T-helper 17 cell (primary cell): ENCODE results near the gene POLR3A. TPM values are rescaled to one million over a fixed set of nuclear protein-coding genes. Genes with fewer than 3 reads are reported as not detected.

Experiments
- ATAC-seq: fragments of 150-1000 bp; cut with Tn5 transposase; 2 replicates; pipeline ENCODE4 v1.10.0; 2021; ENCODE audit warnings: mild to moderate bottlenecking, moderate library complexity
- DNase-seq, 3 donors: peaks; one replicate each; pipeline versions ENCODE4 v3.0.0 to v3.0.0-alpha.2; 2020 to 2021
- H3K9me3 ChIP-seq: one replicate; pipeline ENCODE4 v1.7.0; 2013; ENCODE audit warnings: low read length, mild to moderate bottlenecking; ENCODE audit not compliant: control insufficient read depth, poor library complexity, severe bottlenecking
- H3K27ac Mint-ChIP-seq: one replicate; pipeline ENCODE4 v1.8.0; 2022; ENCODE audit warnings: mild to moderate bottlenecking, moderate library complexity, mixed read lengths
- H3K27me3 Mint-ChIP-seq: one replicate; pipeline ENCODE4 v1.8.0; 2022; ENCODE audit warnings: mixed read lengths
- H3K36me3 Mint-ChIP-seq: one replicate; pipeline ENCODE4 v1.8.0; 2022; ENCODE audit warnings: low read depth, mixed read lengths
- H3K4me1 Mint-ChIP-seq: one replicate; pipeline ENCODE4 v1.8.0; 2022; ENCODE audit warnings: mild to moderate bottlenecking, mixed read lengths
- H3K4me3 Mint-ChIP-seq: one replicate; pipeline ENCODE4 v1.8.0; 2022; ENCODE audit warnings: mild to moderate bottlenecking, moderate library complexity, mixed read lengths
- total RNA-seq, 4 donors: library from RNA in 2 of 4; stranded (reverse) in 2 of 4; gene quantifications; one replicate each; pipeline ENCODE4 v1.2.3 and lab custom pipeline; 2022 to 2026

The POLR3A gene
- total RNA-seq, 2 donors from 2014 or later, result 10.9 to 12.0 TPM

GRCh38 chr10:77962350-77963146, 66.8 kb downstream of the POLR3A start:
- ATAC-seq, result no peak
- DNase-seq, result no peak
- no peak overlapping the region for H3K4me3 Mint-ChIP-seq
- no peaks in the 10 kb centered on the region for H3K36me3 Mint-ChIP-seq
- H3K4me1 Mint-ChIP-seq, result no peaks in the 10 kb centered on the region
- no peaks in the 10 kb centered on the region for H3K9me3 ChIP-seq
- H3K27ac Mint-ChIP-seq, result no peak overlapping the region
- peaks cover 4% of the 10 kb centered on the region for H3K27me3 Mint-ChIP-seq

GRCh38 chr10:77961668-77962067, 67.6 kb downstream of the POLR3A start:
- H3K4me1 Mint-ChIP-seq, result no peaks in the 10 kb centered on the region
- DNase-seq (no peak), ATAC-seq (no peak)
- H3K36me3 Mint-ChIP-seq, result no peaks in the 10 kb centered on the region
- no peak overlapping the region for H3K4me3 Mint-ChIP-seq
- no peak overlapping the region for H3K27ac Mint-ChIP-seq
- H3K27me3 Mint-ChIP-seq, result peaks cover 4% of the 10 kb centered on the region
- no peaks in the 10 kb centered on the region for H3K9me3 ChIP-seq

GRCh38 chr10:77960829-77961329, 68.4 kb downstream of the POLR3A start:
- Mint-ChIP-seq H3K4me3 (no peak overlapping the region), H3K27me3 (peaks cover 4% of the 10 kb centered on the region), H3K4me1 (no peaks in the 10 kb centered on the region), H3K27ac (no peak overlapping the region), H3K36me3 (no peaks in the 10 kb centered on the region)
- ATAC-seq (no peak), DNase-seq (no peak)
- H3K9me3 ChIP-seq, result no peaks in the 10 kb centered on the region

- no peak for ATAC-seq
- H3K36me3 Mint-ChIP-seq, result no peaks in the 10 kb centered on the region
- H3K4me1 Mint-ChIP-seq, result no peaks in the 10 kb centered on the region
- no peak overlapping the region for H3K4me3 Mint-ChIP-seq
- no peaks in the 10 kb centered on the region for H3K9me3 ChIP-seq
- H3K27ac Mint-ChIP-seq, result no peak overlapping the region
- DNase-seq, result no peak
- H3K27me3 Mint-ChIP-seq, result peaks cover 4% of the 10 kb centered on the region
Measured at GRCh38 chr10:77959887-77960455, 69.3 kb downstream of the POLR3A start.

GRCh38 chr10:77959384-77959783, 69.9 kb downstream of the POLR3A start:
- DNase-seq (no peak), ATAC-seq (no peak)
- H3K27me3 Mint-ChIP-seq, result peaks cover 4% of the 10 kb centered on the region
- no peak overlapping the region for H3K27ac Mint-ChIP-seq
- no peaks in the 10 kb centered on the region for H3K36me3 Mint-ChIP-seq
- no peak overlapping the region for H3K4me3 Mint-ChIP-seq
- H3K9me3 ChIP-seq, result no peaks in the 10 kb centered on the region
- H3K4me1 Mint-ChIP-seq, result no peaks in the 10 kb centered on the region

GRCh38 chr10:77955136-77955535, 74.2 kb downstream of the POLR3A start:
- Mint-ChIP-seq H3K27ac (no peak overlapping the region), H3K4me3 (no peak overlapping the region), H3K4me1 (no peaks in the 10 kb centered on the region), H3K27me3 (no peaks in the 10 kb centered on the region), H3K36me3 (no peaks in the 10 kb centered on the region)
- ATAC-seq, result no peak
- DNase-seq, result no peak
- H3K9me3 ChIP-seq, result no peaks in the 10 kb centered on the region

- no peak overlapping the region for H3K4me3 Mint-ChIP-seq
- peaks cover 22% of the 10 kb centered on the region for H3K27me3 Mint-ChIP-seq
- ATAC-seq (no peak), DNase-seq (no peak)
- H3K36me3 Mint-ChIP-seq, result no peaks in the 10 kb centered on the region
- no peak overlapping the region for H3K27ac Mint-ChIP-seq
- H3K4me1 Mint-ChIP-seq, result no peaks in the 10 kb centered on the region
- no peaks in the 10 kb centered on the region for H3K9me3 ChIP-seq
Measured at GRCh38 chr10:77949167-77949566, 80.1 kb downstream of the POLR3A start.

GRCh38 chr10:77946084-77946483, 83.2 kb downstream of the POLR3A start:
- no peaks in the 10 kb centered on the region for H3K9me3 ChIP-seq
- no peak overlapping the region for H3K27ac Mint-ChIP-seq
- no peaks in the 10 kb centered on the region for H3K36me3 Mint-ChIP-seq
- H3K27me3 Mint-ChIP-seq, result peaks cover 29% of the 10 kb centered on the region
- H3K4me1 Mint-ChIP-seq, result no peaks in the 10 kb centered on the region
- ATAC-seq (no peak), DNase-seq (no peak)
- H3K4me3 Mint-ChIP-seq, result no peak overlapping the region

- no peaks in the 10 kb centered on the region for H3K9me3 ChIP-seq
- Mint-ChIP-seq H3K27ac (no peak overlapping the region), H3K4me1 (no peaks in the 10 kb centered on the region), H3K36me3 (no peaks in the 10 kb centered on the region), H3K4me3 (no peak overlapping the region), H3K27me3 (peaks cover 34% of the 10 kb centered on the region)
- ATAC-seq, result no peak
- DNase-seq, result no peak
Measured at GRCh38 chr10:77944519-77944918, 84.8 kb downstream of the POLR3A start.

- no peaks in the 10 kb centered on the region for H3K9me3 ChIP-seq
- no peak for DNase-seq
- H3K36me3 Mint-ChIP-seq, result no peaks in the 10 kb centered on the region
- no peak overlapping the region for H3K27ac Mint-ChIP-seq
- H3K4me1 Mint-ChIP-seq, result no peaks in the 10 kb centered on the region
- H3K4me3 Mint-ChIP-seq, result no peak overlapping the region
- H3K27me3 Mint-ChIP-seq, result peaks cover 30% of the 10 kb centered on the region
- ATAC-seq, result no peak
Measured at GRCh38 chr10:77943121-77943901, 86.0 kb downstream of the POLR3A start.

GRCh38 chr10:77941790-77942189, 87.5 kb downstream of the POLR3A start:
- no peak overlapping the region for H3K4me3 Mint-ChIP-seq
- H3K4me1 Mint-ChIP-seq, result no peaks in the 10 kb centered on the region
- H3K9me3 ChIP-seq, result no peaks in the 10 kb centered on the region
- ATAC-seq (no peak), DNase-seq (no peak)
- H3K36me3 Mint-ChIP-seq, result no peaks in the 10 kb centered on the region
- peaks cover 30% of the 10 kb centered on the region for H3K27me3 Mint-ChIP-seq
- H3K27ac Mint-ChIP-seq, result no peak overlapping the region

- Mint-ChIP-seq H3K4me1 (no peaks in the 10 kb centered on the region), H3K4me3 (no peak overlapping the region), H3K27me3 (peaks cover 25% of the 10 kb centered on the region), H3K27ac (no peak overlapping the region), H3K36me3 (no peaks in the 10 kb centered on the region)
- DNase-seq (no peak), ATAC-seq (no peak)
- no peaks in the 10 kb centered on the region for H3K9me3 ChIP-seq
Measured at GRCh38 chr10:77940627-77941026, 88.7 kb downstream of the POLR3A start.

GRCh38 chr10:77940225-77940624, 89.1 kb downstream of the POLR3A start:
- no peaks in the 10 kb centered on the region for H3K9me3 ChIP-seq
- Mint-ChIP-seq H3K27ac (no peak overlapping the region), H3K27me3 (peaks cover 24% of the 10 kb centered on the region), H3K4me3 (no peak overlapping the region), H3K36me3 (no peaks in the 10 kb centered on the region), H3K4me1 (no peaks in the 10 kb centered on the region)
- no peak for DNase-seq
- no peak for ATAC-seq
